Ovary (tissue), 9 donors: Measurements from ENCODE around the gene DDHD1. TPM values are rescaled to one million over a fixed set of nuclear protein-coding genes. Genes with fewer than 3 reads are reported as not detected.
"Not testable (repeated sequence)": the region's sequence is repeated elsewhere in the genome, so short reads cannot be mapped to it uniquely, and the experiment has no call there.

ENCODE experiments used
- DNase-seq, 5 donors: peaks; one replicate each; pipeline ENCODE4 v3.0.0-alpha.2; 2019 to 2020
- H3K27ac ChIP-seq, 2 donors: fragments of 200-600 bp; one replicate each; pipeline versions ENCODE4 v1.5.1 to v1.8.0; 2019 to 2022
- H3K27me3 ChIP-seq: fragments of 200-600 bp; one replicate; pipeline ENCODE4 v1.8.0; 2022
- H3K36me3 ChIP-seq: fragments of 200-600 bp; sonication (generic); one replicate; pipeline ENCODE4 v1.5.1; 2019
- H3K4me1 ChIP-seq: one replicate; pipeline ENCODE4 v1.8.1; 2013; ENCODE audit warnings: mild to moderate bottlenecking, moderate library complexity; ENCODE audit not compliant: insufficient read depth
- H3K4me3 ChIP-seq: fragments of 200-600 bp; sonication (generic); one replicate; pipeline ENCODE4 v1.5.1; 2017
- H3K9me3 ChIP-seq, 2 donors: fragments of 200-600 bp in 1 of 2; sonication (generic) in 1 of 2; one replicate each; pipeline versions ENCODE4 v1.5.1 to v1.8.1; 2013 to 2019; ENCODE audit warnings: mild to moderate bottlenecking in 1 of 2, moderate library complexity in 1 of 2
- CTCF ChIP-seq, 3 donors: fragments of 450-650 bp in 2 of 3; fragments of 200-600 bp in 1 of 3; IDR thresholded peaks; one replicate each; pipeline versions ENCODE4 v1.5.1 to v1.8.0; 2016 to 2022; ENCODE audit warnings: antibody characterized with exemption in 3 of 3, mild to moderate bottlenecking in 1 of 3
- EP300 ChIP-seq: sonication (generic); formaldehyde crosslinking; IDR thresholded peaks from one replicate; pipeline ENCODE4 v1.6.1; 2017; ENCODE audit warnings: antibody characterized with exemption
- POLR2A ChIP-seq: fragments of 450-650 bp; IDR thresholded peaks from one replicate; pipeline ENCODE4 v1.6.1; 2017; ENCODE audit warnings: antibody characterized with exemption, mild to moderate bottlenecking, moderate library complexity
- WGBS, 3 donors: extraction: QIAGEN DNeasy Blood & Tissue Kit in 1 of 3; methylation state at CpG; one replicate each; pipeline versions ENCODE4 v1.1.5 to v1.1.7; 2013 to 2017; 5-methylcytosine and 5-hydroxymethylcytosine counted together
- intact Hi-C, 4 donors: fragments of 100-400 bp; cut with DNase I; formaldehyde crosslinking; loops; one replicate each; pipeline versions ENCODE4 v1.11.0 to v1.15.1; 2022 to 2023
- polyA plus RNA-seq, 2 donors: library from polyadenylated mRNA; stranded (reverse); fragments of 200-250 nt in 1 of 2; fragments of 350-450 nt in 1 of 2; fragmentation: Illumina TruSeq in 1 of 2; extraction: RNeasy Lipid Tissue Mini Kit (QIAGEN cat#74804) in 1 of 2; gene quantifications; one replicate each; pipeline ENCODE4 v1.2.3, GENCODE V29; 2013 to 2014
- total RNA-seq, 7 donors: library from RNA; depleted of rRNA in 2 of 7; stranded (reverse); fragments of >200 nt in 2 of 7; fragmentation: NEBNext Ultra II Directional in 3 of 7; extraction: Animal tissue kit (Norgen Biotek cat#: 25700) in 3 of 7; gene quantifications; one replicate each; pipeline versions ENCODE4 v1.1.0 to v1.2.4, GENCODE V29; 2016 to 2023
- donor health status: DM: no; HTN: no; CAD: no; lungs with moderate emphysema.
- donor health status: DM: no; HTN: no; CAD: no.
- donor health status: Bipolar disorder and iron deficiency.
- donor health status: DM: yes; HTN: yes; CAD: no.
- donor health status: DM: no; HTN: no; CAD: no.
- donor health status: DM: yes; HTN: yes; CAD: no.

Gene DDHD1
- total and polyA plus RNA-seq, 9 donors, result 4.6 to 21.9 (median 18.8) TPM

- TF ChIP-seq EP300, result no peak
- TF ChIP-seq CTCF (IDR thresholded peaks at IDR 0.05), result no peak
- no peak for TF ChIP-seq POLR2A
- intact Hi-C loops, result no loop called here
- 92 to 99% (median 95%) methylated on average over 1 of the region's 1 CpG for WGBS, 3 donors
- Histone ChIP-seq H3K36me3 (no peaks in the 10 kb centered on the region), H3K9me3 (no peaks in the 10 kb centered on the region), H3K4me1 (no peaks in the 10 kb centered on the region), H3K27me3 (no peaks in the 10 kb centered on the region), H3K4me3 (no peak overlapping the region), H3K27ac (no peak overlapping the region)
- DNase-seq, result no peak
These were observed 59.9 kb downstream of the DDHD1 start for GRCh38 chr14:53093206-53093605.

- no peaks in the 10 kb centered on the region for H3K9me3 ChIP-seq
- intact Hi-C loops, result no loop called here
- WGBS, 3 donors, result 92 to 97% (median 93%) methylated on average over 2 of the region's 2 CpGs
- H3K27ac ChIP-seq, result no peak overlapping the region
- H3K4me3 ChIP-seq, result no peak overlapping the region
- H3K4me1 ChIP-seq, result no peaks in the 10 kb centered on the region
- no peaks in the 10 kb centered on the region for H3K36me3 ChIP-seq
- DNase-seq, result no peak
- H3K27me3 ChIP-seq, result no peaks in the 10 kb centered on the region
- no peak for TF ChIP-seq CTCF (IDR thresholded peaks at IDR 0.05)
- TF ChIP-seq POLR2A, result no peak
- no peak for TF ChIP-seq EP300
These were observed 62.3 kb downstream of the DDHD1 start for GRCh38 chr14:53090853-53091252.

- H3K4me3 ChIP-seq, H3K4me1 ChIP-seq, H3K36me3 ChIP-seq, H3K27ac ChIP-seq, H3K9me3 ChIP-seq, DNase-seq, intact Hi-C loops, H3K27me3 ChIP-seq: not testable (repeated sequence)
- WGBS, 3 donors, result 95 to 97% (median 96%) methylated on average over 7 of the region's 7 CpGs
These were observed 68.2 kb downstream of the DDHD1 start for GRCh38 chr14:53084954-53085353.

- Histone ChIP-seq H3K4me3 (no peak overlapping the region), H3K36me3 (no peaks in the 10 kb centered on the region), H3K4me1 (no peaks in the 10 kb centered on the region), H3K27me3 (no peaks in the 10 kb centered on the region), H3K9me3 (no peaks in the 10 kb centered on the region), H3K27ac (no peak overlapping the region)
- 58 to 100% (median 96%) methylated on average over 1 of the region's 1 CpG for WGBS, 3 donors
- intact Hi-C loops, result no loop called here
- TF ChIP-seq CTCF (IDR thresholded peaks at IDR 0.05) (no peak), POLR2A (no peak), EP300 (no peak)
- no peak for DNase-seq
These were observed 88.6 kb downstream of the DDHD1 start for GRCh38 chr14:53064475-53064874.

GRCh38 chr14:53062856-53063255 lies 90.3 kb downstream of the DDHD1 start:
- Histone ChIP-seq H3K9me3 (no peaks in the 10 kb centered on the region), H3K27ac (no peak overlapping the region), H3K36me3 (no peaks in the 10 kb centered on the region), H3K4me1 (no peaks in the 10 kb centered on the region), H3K27me3 (no peaks in the 10 kb centered on the region), H3K4me3 (no peak overlapping the region)
- TF ChIP-seq CTCF (IDR thresholded peaks at IDR 0.05) (no peak), EP300 (no peak), POLR2A (no peak)
- intact Hi-C loops, result no loop called here
- DNase-seq, result no peak
- WGBS, 3 donors, result 89 to 94% (median 93%) methylated on average over 8 of the region's 8 CpGs
